AG20443 (cell line): ENCODE measurements around the gene RNF181.
A peak's percentile ranks its signal among the peaks of the same experiment; 100 is the strongest.
"Not testable (repeated sequence)": the region's sequence is repeated elsewhere in the genome, so short reads cannot be mapped to it uniquely, and the experiment has no call there.

ENCODE experiments used
- DNase-seq: peaks from one replicate; pipeline ENCODE4 v3.0.0; 2012; ENCODE audit warnings: low spot score, mixed read lengths

Gene RNF181, protein sequence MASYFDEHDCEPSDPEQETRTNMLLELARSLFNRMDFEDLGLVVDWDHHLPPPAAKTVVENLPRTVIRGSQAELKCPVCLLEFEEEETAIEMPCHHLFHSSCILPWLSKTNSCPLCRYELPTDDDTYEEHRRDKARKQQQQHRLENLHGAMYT

GRCh38 chr2:85595301-85596025, at the start of gene RNF181:
Gene RNF181 (plus strand): TSS chr2:85595745. CDS start chr2:85595764, 19 bp downstream.
- DNase-seq = peak; percentile 94

- DNase-seq = no peak
These were observed 49.7 kb upstream of the RNF181 start for GRCh38 chr2:85545780-85546240.

DNA sequence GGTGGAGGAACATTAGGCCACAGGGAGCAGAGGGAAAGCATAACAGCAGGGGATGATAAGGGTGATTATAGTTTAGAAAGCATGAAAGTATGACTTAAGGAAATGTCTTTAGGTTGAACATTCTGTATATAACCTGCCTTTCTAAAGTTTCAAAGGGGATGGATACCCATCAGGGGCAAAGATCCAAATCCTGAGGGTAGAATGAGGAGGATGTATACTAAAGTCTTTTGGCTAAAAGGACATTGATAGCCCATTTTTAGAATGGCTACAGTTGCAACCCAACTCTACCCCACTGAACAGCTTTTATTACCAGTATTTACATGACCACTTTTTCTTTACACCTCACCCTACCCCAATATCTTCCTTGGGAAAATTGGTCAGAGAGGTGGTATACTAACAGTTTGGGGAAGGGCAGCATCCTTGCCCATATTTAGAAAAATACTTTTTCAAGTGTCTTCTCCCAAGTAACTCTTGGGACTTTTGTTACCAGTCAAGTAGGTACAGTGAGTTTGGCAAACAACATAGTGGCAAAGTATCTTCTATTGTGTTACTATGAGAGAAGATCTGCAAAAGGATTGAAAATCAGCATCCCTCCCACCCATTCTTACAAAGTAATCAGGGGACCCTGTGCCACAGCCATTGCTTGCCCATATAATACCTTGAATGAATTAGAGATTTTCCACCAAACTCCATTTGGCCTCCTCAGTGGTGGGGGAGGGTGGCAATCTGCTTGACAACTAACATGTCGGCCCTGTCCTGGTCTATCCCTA, 48.3 kb upstream of the RNF181 start:
- DNase-seq = no peak

GRCh38 chr2:85547859-85548607, 47.5 kb upstream of the RNF181 start:
- no peak for DNase-seq

DNA sequence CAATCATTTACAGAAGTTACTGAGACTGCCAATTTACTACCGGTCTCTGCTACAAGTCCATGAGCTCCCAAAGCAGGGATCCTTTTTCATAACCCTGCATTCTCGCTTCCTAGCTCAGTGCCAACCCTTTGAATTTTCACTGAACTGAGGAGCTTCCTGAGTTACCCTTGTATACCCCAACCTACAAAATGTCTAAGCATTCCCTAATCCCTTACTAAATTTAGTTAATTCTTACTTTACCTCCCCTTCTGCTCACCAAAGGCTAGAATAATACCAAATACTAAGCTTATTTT, 47.0 kb upstream of the RNF181 start:
- DNase-seq = no peak

GRCh38 chr2:85549095-85549494, 46.5 kb upstream of the RNF181 start:
- DNase-seq = no peak

- DNase-seq = peak; percentile 81
These were observed 45.7 kb upstream of the RNF181 start for GRCh38 chr2:85549826-85550225.

- DNase-seq = no peak
These were observed 45.1 kb upstream of the RNF181 start for GRCh38 chr2:85550486-85550885.

- peak; percentile 72 for DNase-seq
These were observed 43.6 kb upstream of the RNF181 start for GRCh38 chr2:85551698-85552678.

- no peak for DNase-seq
These were observed 42.4 kb upstream of the RNF181 start for GRCh38 chr2:85553184-85553583.

DNA sequence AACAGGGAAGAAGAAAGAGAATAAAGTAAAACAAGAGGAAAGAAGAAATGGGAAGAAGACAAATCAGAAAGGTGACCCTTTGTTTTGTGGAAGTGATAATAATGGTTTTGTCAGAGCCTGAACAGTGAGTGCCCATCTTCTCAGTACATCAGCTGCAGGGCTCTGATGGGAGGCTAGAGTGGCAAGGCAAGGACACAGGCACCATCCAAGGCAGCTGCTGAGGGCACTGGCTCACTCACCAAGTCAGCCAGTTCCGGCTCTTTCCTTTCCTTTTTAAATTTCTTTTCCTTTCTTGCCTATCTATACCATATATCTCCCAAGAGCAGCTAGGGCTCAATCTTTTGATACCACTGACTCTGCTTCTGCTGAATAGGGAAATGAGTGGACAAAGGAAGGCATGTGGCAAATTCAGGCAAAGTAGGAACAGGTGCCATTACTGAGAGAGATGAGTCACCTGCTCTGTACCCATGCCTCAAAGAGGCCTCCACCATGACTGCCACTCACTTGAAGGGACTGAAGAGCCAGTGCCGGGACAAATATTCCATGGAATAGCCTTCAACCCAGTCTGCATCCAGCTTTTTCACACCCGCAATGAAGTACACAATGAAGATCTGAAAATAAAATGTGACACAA, 40.4 kb upstream of the RNF181 start:
- DNase-seq = no peak

GRCh38 chr2:85557130-85557529, 38.4 kb upstream of the RNF181 start:
- DNase-seq = no peak

DNA sequence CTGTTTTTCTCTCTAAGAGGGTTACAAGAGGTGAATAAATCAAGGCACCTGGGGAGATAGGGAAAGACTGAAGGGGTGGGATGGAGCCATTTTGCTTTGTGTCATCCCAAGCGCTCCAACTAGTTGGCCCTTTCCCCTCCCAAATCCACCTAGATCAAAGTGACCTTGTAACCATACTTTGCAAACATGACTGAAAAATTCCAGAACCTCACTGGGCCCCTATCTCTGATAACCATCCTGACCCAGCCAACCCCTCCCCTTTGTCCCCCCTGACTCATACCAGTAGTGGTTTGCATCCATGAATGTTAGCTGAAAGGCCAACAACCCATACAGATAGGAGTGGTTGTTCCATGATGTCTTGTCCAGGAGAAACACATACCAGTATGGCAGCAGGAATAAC, 37.4 kb upstream of the RNF181 start:
- DNase-seq = no peak

DNA sequence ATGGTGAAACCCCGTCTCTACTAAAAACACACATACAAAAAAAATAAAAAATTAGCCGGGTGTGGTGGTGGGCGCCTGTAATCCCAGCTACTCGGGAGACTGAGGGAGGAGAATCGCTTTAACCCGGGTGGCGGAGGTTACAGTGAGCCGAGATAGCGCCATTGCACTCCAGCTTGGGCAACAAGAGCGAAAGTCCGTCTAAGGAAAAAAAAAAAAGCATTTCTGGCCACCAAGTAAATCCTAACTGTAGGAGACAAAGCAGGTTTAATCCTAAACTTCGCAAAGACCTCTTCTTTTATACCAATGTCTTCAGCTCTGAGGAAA, 35.2 kb upstream of the RNF181 start:
- DNase-seq = not testable (repeated sequence)

DNA sequence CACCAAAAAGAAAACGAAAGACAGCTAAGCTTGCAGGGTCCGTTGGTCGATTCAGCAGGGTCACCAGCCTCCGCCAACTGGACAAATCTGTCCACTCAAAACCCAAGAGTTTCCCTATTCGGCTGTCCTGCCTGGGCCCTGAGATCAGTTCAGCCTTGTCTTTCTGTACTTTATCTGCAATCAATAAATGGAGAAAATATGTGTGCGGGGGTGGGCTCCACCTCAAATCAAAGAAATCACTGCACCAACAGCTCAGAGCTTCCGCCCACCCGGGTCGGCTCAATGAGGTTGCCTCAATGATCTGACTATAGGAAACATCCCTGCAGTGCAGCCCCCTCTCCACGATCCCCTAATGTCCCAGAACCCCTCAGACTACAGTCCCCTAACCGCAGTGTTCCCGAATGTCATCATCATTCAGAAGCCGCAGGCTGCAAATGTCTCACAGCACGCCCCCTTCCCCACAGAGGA, 34.7 kb upstream of the RNF181 start:
- DNase-seq = no peak

GRCh38 chr2:85561280-85562212, 34.0 kb upstream of the RNF181 start, which contains the start of gene GGCX:
Gene GGCX (minus strand): TSS chr2:85561493. CDS start chr2:85561428, 65 bp downstream.
- peak; percentile 96 for DNase-seq

DNA sequence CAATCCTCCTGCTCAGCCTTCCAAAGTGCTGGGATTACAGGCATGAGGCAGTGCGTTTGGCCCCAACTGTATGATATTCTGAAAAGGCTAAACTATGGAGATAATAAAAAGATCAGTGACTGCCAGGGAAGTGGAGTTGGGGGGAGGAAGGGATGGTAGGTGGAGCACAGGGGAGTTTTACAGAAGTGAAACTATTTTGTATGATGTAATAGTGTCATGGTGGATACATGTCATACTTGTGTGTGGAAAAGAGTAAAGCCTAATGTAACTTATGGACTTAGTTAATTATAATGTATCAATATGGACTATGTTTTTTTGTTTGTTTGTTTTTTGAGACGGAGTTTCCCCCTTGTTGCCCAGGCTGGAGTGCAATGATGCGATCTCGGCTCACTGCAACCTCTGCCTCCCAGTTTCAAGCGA, 31.4 kb upstream of the RNF181 start:
- DNase-seq = no peak

- DNase-seq = no peak
These were observed 29.3 kb upstream of the RNF181 start for GRCh38 chr2:85566265-85566664.

- DNase-seq = no peak
These were observed 19.8 kb upstream of the RNF181 start for GRCh38 chr2:85575739-85576138.

DNA sequence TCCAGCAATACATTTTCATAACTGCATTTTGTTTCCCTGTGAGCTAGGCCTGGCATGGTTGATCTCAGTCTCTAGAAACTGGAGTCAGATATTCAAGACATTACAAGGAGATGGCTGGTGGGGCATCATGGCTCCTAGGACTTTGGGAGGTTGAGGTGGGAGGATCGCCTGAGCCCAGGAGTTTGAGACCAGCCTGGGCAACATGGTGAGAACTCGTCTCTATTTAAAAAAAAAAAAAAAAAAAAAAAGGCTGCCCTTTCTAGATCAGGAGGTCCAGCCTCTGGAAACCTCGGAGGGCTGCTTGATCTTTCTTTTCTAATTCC, 18.5 kb upstream of the RNF181 start:
- DNase-seq = no peak
